Left kidney (tissue), 8 donors: Measurements from ENCODE around the gene PLA2G4D. TPM values are rescaled to one million over a fixed set of nuclear protein-coding genes. Genes with fewer than 3 reads are reported as not detected.

ENCODE experiments used
- DNase-seq: peaks from one replicate; pipeline ENCODE4 v3.0.0-alpha.2; 2013
- long read RNA-seq, 8 donors: transcript quantifications; one replicate each; lab custom pipeline, GENCODE V29; 2026
- polyA plus RNA-seq: library from polyadenylated mRNA; unstranded; fragments of 120-200 nt; gene quantifications from one replicate; pipeline ENCODE4 v1.2.1, GENCODE V29; 2013; ENCODE audit not compliant: insufficient read length

The PLA2G4D gene, protein sequence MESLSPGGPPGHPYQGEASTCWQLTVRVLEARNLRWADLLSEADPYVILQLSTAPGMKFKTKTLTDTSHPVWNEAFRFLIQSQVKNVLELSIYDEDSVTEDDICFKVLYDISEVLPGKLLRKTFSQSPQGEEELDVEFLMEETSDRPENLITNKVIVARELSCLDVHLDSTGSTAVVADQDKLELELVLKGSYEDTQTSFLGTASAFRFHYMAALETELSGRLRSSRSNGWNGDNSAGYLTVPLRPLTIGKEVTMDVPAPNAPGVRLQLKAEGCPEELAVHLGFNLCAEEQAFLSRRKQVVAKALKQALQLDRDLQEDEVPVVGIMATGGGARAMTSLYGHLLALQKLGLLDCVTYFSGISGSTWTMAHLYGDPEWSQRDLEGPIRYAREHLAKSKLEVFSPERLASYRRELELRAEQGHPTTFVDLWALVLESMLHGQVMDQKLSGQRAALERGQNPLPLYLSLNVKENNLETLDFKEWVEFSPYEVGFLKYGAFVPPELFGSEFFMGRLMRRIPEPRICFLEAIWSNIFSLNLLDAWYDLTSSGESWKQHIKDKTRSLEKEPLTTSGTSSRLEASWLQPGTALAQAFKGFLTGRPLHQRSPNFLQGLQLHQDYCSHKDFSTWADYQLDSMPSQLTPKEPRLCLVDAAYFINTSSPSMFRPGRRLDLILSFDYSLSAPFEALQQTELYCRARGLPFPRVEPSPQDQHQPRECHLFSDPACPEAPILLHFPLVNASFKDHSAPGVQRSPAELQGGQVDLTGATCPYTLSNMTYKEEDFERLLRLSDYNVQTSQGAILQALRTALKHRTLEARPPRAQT
- polyA plus RNA-seq, result 0.07 TPM
- long read RNA-seq, donor 1, result 0 reads
- long read RNA-seq, donor 2, result 0 reads
- long read RNA-seq, donor 3, result 0 reads
- long read RNA-seq, donor 4, result 0 reads
- long read RNA-seq, donor 5, result 0 reads
- long read RNA-seq, donor 6, result 0 reads
- long read RNA-seq, donor 7, result 0 reads
- long read RNA-seq, donor 8, result 0 reads

- DNase-seq, result no peak
These were observed at the start of gene PLA2G4D for GRCh38 chr15:42094512-42094963. Gene PLA2G4D, minus strand, starts transcription at chr15:42094562. Its CDS starts 103 bp downstream, at chr15:42094459.

GRCh38 chr15:42143356-42143755, 49.0 kb upstream of the PLA2G4D start:
- DNase-seq, result no peak

DNA sequence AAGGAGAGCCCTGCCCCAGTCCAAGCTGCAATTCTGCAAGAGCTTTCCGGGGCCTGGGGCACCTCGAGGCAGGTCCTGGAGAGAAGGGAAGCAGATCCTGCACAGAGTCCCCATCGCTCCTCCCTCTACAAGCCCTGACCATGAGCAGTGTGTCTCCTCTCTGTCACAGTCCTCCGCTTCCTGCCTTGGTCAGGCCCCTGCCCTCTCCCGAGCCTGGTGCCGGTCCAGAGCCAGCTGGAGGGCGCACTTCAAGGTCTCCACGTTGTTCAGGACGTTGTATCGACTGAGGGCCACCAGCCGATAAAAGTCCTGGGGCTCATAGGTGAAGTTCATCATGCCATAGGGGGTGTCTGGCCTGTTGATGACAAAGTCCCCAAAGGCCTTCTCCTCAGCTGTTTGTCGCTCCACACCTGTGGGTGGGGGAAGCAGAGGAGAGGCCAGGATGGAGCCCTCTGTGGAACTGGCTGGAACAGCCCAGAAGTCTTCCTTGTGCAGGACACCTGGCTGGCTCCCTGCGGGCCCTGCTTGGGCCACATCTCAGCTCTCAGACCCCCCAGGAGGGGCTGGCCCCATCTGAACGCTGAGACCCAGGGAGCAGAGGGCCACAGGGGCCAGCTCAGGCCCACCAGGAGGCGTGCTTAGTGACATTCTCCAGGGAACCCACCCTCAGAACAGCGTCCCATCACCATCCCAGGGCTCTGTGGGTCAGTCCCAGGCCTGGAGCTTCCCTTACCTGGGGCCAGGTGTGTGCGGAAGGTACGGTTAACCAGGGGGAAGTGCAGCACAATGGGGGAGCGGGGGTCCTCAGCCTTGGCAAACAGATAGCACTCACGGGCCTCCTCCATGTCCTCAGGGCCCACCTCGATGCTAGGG, 47.7 kb upstream of the PLA2G4D start:
- no peak for DNase-seq

DNA sequence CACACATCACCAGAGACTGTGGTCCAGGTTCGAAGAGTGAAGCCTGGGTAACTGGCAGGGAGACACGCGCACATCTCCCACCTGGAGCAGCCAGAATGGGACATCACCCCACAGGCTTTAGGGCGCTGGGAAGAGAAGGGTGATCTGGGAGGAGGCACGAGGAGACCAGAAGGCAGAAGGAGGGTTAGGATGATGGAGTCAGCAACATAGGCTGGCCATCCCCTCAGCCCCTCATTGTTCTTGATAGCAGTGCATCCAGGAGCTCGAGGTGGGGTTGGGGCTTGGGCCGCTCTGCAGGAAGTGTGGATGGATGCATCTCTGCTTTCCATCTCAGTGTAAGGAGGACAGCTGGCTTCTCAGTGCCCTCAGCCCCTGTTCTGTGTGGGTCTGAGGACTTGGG, 46.9 kb upstream of the PLA2G4D start:
- DNase-seq, result no peak

DNA sequence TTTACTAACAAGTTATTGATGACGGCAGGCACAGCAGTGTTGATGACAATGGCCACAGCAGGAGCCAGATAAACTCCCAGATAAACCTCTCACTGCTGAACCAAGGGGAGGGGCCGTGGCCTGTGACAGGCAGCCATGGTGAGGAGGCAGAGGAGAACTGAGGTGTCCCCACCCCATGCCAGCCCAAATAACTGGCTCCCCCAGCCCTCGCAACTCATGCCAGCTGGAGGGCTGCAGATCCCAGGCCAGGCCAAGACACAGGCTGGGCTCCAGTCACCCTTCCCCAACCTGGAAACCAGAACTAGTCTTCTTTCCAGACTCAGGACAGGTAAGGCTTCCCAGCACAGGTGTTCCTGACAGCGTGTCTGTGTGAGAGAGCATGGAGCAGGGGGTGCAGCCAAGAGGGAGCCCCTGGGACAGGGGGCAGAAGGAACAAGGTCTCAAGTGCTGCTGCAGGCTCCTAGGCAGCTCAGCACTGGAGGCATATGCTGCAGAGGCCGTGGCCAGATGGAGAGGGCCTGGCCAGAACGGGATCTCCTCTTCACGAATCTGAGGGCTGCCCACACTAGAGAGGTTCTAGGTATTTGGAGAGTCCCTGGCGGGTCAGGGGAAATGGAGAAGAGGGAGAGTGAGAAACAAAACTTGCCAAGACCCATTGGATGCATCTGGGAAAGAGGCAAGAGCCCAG, 46.2 kb upstream of the PLA2G4D start:
- DNase-seq, result no peak

DNA sequence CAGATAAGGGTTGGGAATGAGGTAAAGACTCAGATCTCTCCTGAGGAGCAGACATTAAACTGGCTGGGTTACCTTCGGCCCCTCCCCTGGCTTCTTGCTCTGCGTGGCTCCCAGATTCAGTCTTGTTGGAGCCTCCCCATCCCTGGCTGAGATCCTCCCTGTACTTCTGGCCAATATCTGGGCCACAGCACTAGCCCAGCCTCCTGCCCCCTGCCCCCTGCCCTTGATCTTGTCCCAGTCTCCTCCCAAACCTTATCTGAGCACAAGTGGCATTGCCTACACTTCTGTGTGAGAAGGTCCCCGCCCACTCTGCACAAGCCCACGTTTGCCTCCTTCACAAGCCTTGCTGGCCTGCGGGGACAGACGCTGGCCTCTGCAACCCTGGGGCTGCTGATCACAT, 45.2 kb upstream of the PLA2G4D start:
- DNase-seq, result no peak

DNA sequence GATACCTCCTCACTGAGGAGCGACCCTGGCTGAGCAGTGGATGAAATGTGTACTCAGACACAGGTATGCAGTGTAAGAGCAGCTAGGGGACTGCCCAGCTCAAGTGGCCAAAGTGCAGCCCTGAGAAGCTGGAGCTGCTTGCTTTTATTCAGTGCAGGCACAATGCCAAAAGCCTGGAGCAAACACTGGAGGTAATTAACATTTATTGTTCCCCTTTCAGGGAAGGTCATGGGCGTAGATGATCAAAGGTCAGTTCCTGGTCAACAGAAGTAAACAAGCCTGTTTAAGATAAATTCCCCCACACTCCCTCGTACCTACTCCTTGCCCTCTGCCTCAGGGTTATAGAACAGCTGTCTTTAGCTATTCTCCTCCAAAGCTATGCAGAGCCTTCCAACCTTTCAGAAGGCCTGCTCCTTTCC, 44.6 kb upstream of the PLA2G4D start:
- DNase-seq, result no peak

DNA sequence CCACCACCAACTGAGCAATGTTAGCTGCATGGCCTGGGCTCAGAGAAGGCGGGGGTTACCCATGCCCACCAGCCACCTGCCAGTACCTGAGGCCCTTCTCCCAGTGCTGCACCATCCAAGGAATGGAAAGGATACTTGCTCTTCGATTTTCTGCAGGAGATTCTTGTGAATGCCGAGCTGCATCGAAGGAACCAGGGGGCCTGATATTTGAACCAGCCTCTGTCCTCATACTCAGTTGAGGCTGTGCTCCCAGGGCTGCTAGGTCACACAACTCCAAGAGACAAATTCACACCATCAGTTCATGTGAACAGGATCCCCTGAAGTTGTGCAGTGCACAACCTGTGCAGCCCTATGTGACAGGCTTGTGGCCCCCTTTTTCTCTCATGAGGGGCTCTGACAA, 44.0 kb upstream of the PLA2G4D start:
- no peak for DNase-seq

DNA sequence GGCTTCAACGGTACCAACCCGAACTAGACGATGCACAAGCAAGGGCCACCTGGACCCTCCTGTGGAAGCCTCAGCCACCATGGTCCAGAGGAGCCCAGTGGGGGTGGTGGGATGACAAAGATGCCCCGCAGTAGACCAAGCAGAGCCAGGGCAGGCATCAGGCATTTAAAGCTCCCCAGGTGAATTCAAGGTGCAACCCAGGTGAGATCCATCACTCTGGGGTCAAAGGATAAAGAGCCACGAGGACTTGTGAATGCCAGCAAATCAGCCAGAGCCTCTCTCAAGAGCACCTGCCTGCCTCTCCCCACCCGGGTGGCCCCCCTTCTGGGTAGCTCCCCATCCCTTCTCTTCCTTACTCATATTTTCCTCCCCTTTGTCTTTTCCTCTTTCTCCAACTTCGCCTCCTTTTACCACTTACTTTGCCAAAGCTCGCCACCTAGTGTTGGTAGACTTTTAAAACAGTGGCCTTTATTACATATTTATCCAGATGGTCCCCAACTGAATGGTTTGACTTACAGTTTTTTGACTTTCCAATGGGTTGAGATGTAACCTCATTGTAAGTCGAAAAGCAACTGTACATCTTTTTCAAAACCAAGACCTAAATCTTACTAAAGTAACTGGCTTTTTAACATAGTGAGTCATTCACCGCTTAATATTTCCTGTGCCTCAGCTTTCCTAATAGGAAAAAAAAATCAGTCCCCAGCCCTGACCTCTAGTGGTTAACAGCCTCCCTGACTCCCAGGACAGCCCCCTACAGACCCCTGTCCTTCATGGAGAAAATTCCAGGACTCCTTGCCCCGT, 43.3 kb upstream of the PLA2G4D start:
- peak; percentile 55 for DNase-seq

- no peak for DNase-seq
These were observed 42.2 kb upstream of the PLA2G4D start for GRCh38 chr15:42136513-42136912.

DNA sequence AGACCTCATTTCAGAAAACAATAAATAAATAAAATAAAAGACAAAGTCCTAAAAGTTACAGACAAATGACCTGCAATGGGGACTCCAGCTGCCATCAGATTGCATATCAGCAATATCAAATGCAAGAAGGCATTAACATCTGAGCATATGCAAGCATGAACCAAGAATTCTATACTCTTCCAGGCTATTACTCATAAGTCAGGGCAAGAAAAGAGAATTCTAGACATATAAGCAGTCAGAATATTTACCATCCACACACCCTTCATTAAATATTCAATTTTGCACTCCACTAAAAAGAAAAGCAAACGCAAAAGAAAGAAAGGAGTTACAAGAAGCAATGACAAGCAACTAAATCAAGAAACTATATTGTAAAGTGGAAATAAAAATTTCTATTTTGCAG, 41.0 kb upstream of the PLA2G4D start:
- DNase-seq, result no peak

DNA sequence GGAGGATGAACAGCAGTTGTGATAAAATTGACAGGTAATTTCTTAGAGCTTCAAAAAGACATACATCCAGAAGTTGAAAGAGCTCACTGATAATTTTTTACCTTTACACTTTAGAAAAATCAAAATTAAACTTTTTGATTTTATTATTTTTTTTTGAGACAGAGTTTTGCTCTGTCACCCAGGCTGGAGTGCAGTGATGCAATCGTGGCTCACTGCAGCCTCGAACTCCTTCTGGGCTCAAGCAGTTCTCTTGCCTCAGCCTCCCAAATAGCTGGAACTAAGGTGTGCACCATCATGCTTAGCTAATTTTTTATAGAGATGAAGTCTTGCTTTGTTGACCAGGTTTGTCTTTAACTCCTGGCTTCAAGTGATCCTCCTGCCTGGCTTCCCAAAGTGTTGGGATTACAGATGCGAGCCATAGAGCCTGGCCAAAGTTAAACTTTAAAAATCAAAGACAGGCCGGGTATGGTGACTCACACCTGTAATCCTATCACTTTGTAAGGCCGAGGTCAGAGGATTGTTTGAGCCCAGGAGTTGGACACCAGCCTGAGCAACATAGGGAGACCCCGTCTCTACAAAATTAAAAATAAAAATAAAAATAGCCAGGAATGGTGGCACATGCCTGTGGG, 40.4 kb upstream of the PLA2G4D start:
- DNase-seq, result no peak

DNA sequence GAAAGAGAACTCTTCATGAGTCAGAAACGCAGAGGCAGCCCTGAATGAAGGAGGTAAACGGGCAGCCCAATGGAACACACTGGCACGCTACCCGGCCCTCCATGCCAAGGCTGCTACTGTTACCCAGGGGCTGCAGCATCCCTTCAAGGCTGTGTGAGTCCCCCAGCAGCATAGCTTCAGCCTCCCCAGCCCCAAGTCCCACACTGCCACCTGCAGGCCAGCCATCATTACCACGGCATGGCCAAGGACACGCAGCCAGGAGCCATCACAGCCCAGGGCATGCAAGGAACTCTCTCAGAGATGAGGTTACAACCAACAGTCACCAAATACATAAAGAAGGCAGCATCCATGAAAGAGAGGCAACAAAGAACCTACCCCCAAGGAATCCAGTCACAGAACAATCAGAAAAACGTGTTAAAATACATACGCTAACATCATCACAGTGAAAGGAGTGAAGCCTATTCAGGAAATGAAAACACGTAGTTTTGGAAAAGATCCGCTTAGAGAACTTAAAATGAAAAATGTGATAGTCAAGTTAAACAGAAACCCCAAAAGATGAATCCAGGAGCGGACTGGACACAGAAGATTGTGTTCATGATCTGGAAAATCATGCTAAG, 39.6 kb upstream of the PLA2G4D start:
- no peak for DNase-seq

DNA sequence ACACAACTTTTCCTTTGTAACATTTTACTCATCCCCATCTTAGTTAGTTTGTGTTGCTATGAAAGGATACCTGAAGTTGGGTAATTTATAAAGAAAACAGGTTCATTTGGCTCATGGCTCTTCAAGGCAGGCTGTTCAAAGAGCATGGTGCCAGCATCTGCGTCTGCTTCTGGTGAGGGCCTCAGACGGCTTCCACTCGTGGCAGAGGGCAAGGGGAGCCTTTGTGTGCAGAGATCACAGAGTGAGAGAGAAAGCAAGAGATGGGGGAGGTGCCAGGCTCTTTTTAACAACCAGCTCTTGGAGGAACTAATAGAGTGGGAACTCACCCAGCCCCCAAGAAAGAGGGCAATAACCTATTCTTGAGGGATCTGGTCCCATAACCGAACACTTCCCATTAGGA, 39.0 kb upstream of the PLA2G4D start:
- DNase-seq, result no peak

- no peak for DNase-seq
These were observed 37.8 kb upstream of the PLA2G4D start for GRCh38 chr15:42131826-42132806.

- no peak for DNase-seq
These were observed 36.6 kb upstream of the PLA2G4D start for GRCh38 chr15:42131006-42131405.

GRCh38 chr15:42130246-42130986, 36.1 kb upstream of the PLA2G4D start:
- DNase-seq, result no peak
